ENCODE data around the gene EMP2.

DNA sequence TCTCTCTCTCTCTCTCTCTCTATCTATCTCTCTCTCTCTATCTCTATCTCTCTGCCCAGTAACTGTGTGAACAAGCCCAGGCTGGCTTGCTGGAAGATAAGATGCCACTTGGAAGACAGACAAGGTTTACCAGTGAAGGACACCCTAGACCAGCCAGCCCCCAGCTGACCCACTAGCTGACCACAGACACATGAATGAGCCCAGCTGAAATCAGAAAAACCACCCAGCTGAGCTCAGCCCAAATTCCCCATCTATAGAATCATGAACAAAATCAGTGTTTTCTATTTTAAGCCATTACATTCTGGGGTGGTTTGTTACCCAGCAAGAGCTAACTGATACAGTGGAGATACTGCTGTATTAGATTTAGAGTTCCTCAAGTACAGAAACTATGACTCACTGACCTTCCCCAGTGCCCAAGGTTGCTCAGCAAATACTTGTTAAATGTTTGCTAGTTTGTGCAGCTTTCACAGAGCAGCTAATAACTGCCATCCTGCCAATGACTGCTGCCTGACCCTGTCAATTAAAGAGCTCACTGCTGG, 18.0 kb downstream of the EMP2 start:
- TF ChIP-seq POLR2A (IDR thresholded peaks at IDR 0.05), result no peak
- TF ChIP-seq, protein P1, sequence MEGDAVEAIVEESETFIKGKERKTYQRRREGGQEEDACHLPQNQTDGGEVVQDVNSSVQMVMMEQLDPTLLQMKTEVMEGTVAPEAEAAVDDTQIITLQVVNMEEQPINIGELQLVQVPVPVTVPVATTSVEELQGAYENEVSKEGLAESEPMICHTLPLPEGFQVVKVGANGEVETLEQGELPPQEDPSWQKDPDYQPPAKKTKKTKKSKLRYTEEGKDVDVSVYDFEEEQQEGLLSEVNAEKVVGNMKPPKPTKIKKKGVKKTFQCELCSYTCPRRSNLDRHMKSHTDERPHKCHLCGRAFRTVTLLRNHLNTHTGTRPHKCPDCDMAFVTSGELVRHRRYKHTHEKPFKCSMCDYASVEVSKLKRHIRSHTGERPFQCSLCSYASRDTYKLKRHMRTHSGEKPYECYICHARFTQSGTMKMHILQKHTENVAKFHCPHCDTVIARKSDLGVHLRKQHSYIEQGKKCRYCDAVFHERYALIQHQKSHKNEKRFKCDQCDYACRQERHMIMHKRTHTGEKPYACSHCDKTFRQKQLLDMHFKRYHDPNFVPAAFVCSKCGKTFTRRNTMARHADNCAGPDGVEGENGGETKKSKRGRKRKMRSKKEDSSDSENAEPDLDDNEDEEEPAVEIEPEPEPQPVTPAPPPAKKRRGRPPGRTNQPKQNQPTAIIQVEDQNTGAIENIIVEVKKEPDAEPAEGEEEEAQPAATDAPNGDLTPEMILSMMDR (IDR thresholded peaks at IDR 0.05), result no peak
